Smooth muscle cell (in vitro differentiated cells): Measurements from ENCODE around the gene UMAD1. TPM values are rescaled to one million over a fixed set of nuclear protein-coding genes. Genes with fewer than 3 reads are reported as not detected.

Experiments
- DNase-seq: peaks from one replicate; lab custom pipeline; 2025; ENCODE audit not compliant: unreplicated experiment; lab: John Stamatoyannopoulos, UW
- H2AFZ ChIP-seq: fragments of 200-600 bp; sonication (generic); 2 replicates; pipeline ENCODE4 v1.6.0; 2016; ENCODE audit warnings: antibody characterized with exemption, low read depth, mild to moderate bottlenecking
- H3F3A ChIP-seq: fragments of 200-600 bp; sonication (generic); 2 replicates; pipeline ENCODE4 v1.6.0; 2017; ENCODE audit warnings: antibody characterized with exemption, low read depth
- H3K27ac ChIP-seq: fragments of 200-600 bp; sonication (generic); 2 replicates; pipeline ENCODE4 v1.5.1; 2016; ENCODE audit warnings: low read depth, mild to moderate bottlenecking
- H3K27me3 ChIP-seq: fragments of 200-600 bp; sonication (generic); 2 replicates; pipeline ENCODE4 v1.6.1; 2016; ENCODE audit warnings: low read depth, mild to moderate bottlenecking
- H3K36me3 ChIP-seq: fragments of 200-600 bp; sonication (generic); 2 replicates; pipeline ENCODE4 v1.5.1; 2016; ENCODE audit warnings: low read depth
- H3K4me1 ChIP-seq: fragments of 200-600 bp; sonication (generic); 2 replicates; pipeline ENCODE4 v1.5.1; 2016; ENCODE audit warnings: low read depth
- H3K4me2 ChIP-seq: fragments of 200-600 bp; sonication (generic); 2 replicates; pipeline ENCODE4 v1.6.0; 2016; ENCODE audit warnings: mild to moderate bottlenecking
- H3K4me3 ChIP-seq: fragments of 200-600 bp; sonication (generic); 2 replicates; pipeline ENCODE4 v1.5.1; 2016; ENCODE audit warnings: mild to moderate bottlenecking
- H3K79me2 ChIP-seq: fragments of 200-600 bp; sonication (generic); 2 replicates; pipeline ENCODE4 v1.6.0; 2016; ENCODE audit warnings: low read depth, mild to moderate bottlenecking
- H3K9ac ChIP-seq: fragments of 200-600 bp; sonication (generic); 2 replicates; pipeline ENCODE4 v1.6.0; 2016; ENCODE audit warnings: low read depth
- H3K9me3 ChIP-seq: fragments of 200-600 bp; sonication (generic); replicated peaks from 2 replicates; pipeline ENCODE4 v1.5.1; 2016; ENCODE audit warnings: low read depth
- H4K20me1 ChIP-seq: fragments of 200-600 bp; sonication (generic); 2 replicates; pipeline ENCODE4 v1.6.0; 2016; ENCODE audit warnings: low read depth
- WGBS: methylation state at CpG from one replicate; pipeline ENCODE4 v1.1.7; 2016; ENCODE audit warnings: low lambda C conversion rate; 5-methylcytosine and 5-hydroxymethylcytosine counted together
- polyA plus RNA-seq: library from polyadenylated mRNA; unstranded; fragments of >200 nt; fragmentation: Nextera tagmentation; extraction: Ambion mirVana; gene quantifications from 2 replicates; pipeline ENCODE4 v1.2.1, GENCODE V29; 2016
- total RNA-seq: library from RNA; depleted of rRNA; stranded (reverse); fragments of >200 nt; gene quantifications from 2 replicates; pipeline ENCODE4 v1.2.3, GENCODE V29; 2014
- TF ChIP-seq, protein P1 (sequence below): fragments of 200-600 bp; sonication (generic); IDR thresholded peaks from 2 replicates; pipeline ENCODE4 v1.5.1; 2017; ENCODE audit warnings: borderline replicate concordance, mild to moderate bottlenecking, antibody characterized with exemption; ENCODE audit not compliant: insufficient read depth, poor library complexity, severe bottlenecking

The UMAD1 gene
- total and polyA plus RNA-seq, 2 experiments from 2014 or later = 13.7 to 24.3 TPM

DNA sequence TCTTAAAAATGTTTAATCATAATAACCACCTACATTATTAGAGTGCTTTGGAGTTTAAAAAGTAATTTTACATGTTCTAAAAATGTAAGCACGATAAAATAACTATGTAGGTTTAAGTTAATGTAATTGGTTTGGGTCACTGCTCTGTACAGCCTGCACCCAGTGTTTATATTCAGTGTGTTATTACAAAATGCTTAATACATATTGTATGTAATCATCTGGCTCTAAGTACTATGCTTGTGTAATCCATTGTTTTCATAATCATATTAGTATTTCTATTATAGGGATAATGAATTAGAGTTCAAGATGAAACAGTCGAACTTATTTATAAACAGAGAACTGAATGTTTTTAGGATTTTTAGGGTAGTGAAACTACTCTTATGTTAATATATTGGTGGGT, 64.8 kb downstream of the UMAD1 start:
- Histone ChIP-seq H3K4me3 (no peak overlapping the region), H3K4me1 (peaks cover 56% of the 10 kb centered on the region), H3K9ac (no peak overlapping the region), H3K27me3 (no peaks in the 10 kb centered on the region), H3K79me2 (peaks cover 8% of the 10 kb centered on the region), H4K20me1 (no peaks in the 10 kb centered on the region), H3K9me3 (no peaks in the 10 kb centered on the region), H3K36me3 (no peaks in the 10 kb centered on the region), H3K4me2 (peak overlapping the region; percentile 82), H3F3A (peaks cover 26% of the 10 kb centered on the region), H2AFZ (no peak overlapping the region), H3K27ac (peak overlapping the region; percentile 99)
- TF ChIP-seq, protein P1, sequence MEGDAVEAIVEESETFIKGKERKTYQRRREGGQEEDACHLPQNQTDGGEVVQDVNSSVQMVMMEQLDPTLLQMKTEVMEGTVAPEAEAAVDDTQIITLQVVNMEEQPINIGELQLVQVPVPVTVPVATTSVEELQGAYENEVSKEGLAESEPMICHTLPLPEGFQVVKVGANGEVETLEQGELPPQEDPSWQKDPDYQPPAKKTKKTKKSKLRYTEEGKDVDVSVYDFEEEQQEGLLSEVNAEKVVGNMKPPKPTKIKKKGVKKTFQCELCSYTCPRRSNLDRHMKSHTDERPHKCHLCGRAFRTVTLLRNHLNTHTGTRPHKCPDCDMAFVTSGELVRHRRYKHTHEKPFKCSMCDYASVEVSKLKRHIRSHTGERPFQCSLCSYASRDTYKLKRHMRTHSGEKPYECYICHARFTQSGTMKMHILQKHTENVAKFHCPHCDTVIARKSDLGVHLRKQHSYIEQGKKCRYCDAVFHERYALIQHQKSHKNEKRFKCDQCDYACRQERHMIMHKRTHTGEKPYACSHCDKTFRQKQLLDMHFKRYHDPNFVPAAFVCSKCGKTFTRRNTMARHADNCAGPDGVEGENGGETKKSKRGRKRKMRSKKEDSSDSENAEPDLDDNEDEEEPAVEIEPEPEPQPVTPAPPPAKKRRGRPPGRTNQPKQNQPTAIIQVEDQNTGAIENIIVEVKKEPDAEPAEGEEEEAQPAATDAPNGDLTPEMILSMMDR = no peak
- WGBS = 91% methylated on average over 2 of the region's 2 CpGs
- DNase-seq = no peak

DNA sequence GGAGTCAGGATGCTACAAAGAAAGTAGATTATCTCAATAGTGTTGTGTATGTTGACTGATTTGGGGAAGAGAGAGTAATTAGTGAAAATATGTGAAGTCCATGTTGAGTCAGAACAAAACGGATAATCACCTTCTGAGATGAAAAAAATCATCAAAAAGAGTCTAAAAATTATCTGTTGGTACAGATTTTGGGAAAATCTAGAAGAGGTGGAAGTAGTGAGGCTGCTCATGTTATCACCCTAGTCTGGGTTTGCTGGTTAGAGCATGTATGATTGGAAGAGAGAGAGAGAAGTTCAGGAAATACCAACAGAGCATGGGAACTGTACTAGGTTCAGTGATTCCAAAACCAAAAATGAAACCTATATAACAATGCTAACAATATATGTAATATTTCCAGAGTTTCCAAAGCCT, 65.6 kb downstream of the UMAD1 start:
- 23% methylated on average over 1 of the region's 1 CpG for WGBS
- H3K9me3 ChIP-seq = no peaks in the 10 kb centered on the region
- peaks cover 26% of the 10 kb centered on the region for H3F3A ChIP-seq
- H3K27me3 ChIP-seq = no peaks in the 10 kb centered on the region
- no peak for DNase-seq
- H3K79me2 ChIP-seq = peaks cover 6% of the 10 kb centered on the region
- H3K4me2 ChIP-seq = peak overlapping the region; percentile 82
- peak overlapping the region; percentile 83 for H3K9ac ChIP-seq
- no peaks in the 10 kb centered on the region for H4K20me1 ChIP-seq
- H2AFZ ChIP-seq = no peak overlapping the region
- no peak overlapping the region for H3K4me3 ChIP-seq
- no peaks in the 10 kb centered on the region for H3K36me3 ChIP-seq
- peaks cover 56% of the 10 kb centered on the region for H3K4me1 ChIP-seq
- H3K27ac ChIP-seq = peak overlapping the region; percentile 99
- TF ChIP-seq, protein P1 = no peak

DNA sequence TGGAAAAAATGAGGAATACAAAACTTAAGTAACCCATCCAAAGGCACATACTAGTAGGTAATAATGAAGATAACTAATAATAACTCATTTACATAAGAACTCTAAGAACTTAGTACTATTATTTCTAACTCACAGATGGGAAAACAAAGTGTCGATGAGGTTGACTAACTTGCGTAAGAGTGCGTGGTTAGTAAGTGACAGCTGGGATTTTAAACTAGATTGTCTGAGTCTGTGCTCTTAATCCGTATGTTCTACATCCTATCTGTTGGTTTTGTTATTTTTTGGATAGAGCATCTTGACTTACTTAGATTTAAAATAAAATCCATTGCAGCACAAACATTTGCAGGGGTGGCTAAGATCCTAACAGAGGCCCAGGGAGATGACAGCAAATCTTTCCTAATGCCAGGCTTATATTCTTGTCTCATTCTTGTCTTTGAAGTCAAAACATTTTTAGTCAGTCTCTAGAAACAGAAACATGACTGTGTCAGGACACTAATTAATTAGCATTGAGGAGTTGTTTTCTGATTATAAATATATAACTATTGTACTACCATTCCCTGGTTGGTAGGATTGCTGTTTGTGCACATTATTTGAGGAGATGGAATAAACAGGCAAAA, 66.1 kb downstream of the UMAD1 start:
- H3K4me2 ChIP-seq = peak overlapping the region; percentile 82
- no peak for DNase-seq
- H3K27me3 ChIP-seq = no peaks in the 10 kb centered on the region
- H4K20me1 ChIP-seq = no peaks in the 10 kb centered on the region
- peaks cover 23% of the 10 kb centered on the region for H3F3A ChIP-seq
- peak overlapping the region; percentile 56 for H2AFZ ChIP-seq
- H3K9me3 ChIP-seq = no peaks in the 10 kb centered on the region
- H3K4me3 ChIP-seq = peak overlapping the region; percentile 23
- peaks cover 53% of the 10 kb centered on the region for H3K4me1 ChIP-seq
- peaks cover 6% of the 10 kb centered on the region for H3K79me2 ChIP-seq
- no peaks in the 10 kb centered on the region for H3K36me3 ChIP-seq
- whole genome bisulfite sequencing = 10% methylated on average over 4 of the region's 4 CpGs
- peak overlapping the region; percentile 99 for H3K27ac ChIP-seq
- TF ChIP-seq, protein P1 = no peak
- peak overlapping the region; percentile 83 for H3K9ac ChIP-seq

DNA sequence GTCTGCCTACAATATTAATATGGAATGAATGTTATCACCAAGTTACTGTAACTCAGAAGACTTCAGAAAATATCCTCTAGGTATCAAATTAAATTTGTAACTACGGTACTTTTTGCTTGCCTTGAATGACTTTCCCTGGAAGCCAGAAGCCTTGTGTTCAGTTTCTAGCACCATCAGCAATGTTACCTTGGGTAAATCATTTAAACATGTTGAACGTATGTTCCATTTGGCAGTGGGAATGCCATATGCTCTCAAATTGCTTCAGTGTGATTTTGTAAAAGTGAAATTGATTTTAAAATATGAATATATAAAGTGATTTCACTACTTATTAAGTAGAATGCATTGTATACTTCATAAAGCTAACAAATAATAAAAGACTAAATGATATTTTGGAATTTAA, 66.7 kb downstream of the UMAD1 start:
- Histone ChIP-seq H4K20me1 (no peaks in the 10 kb centered on the region), H3F3A (peaks cover 20% of the 10 kb centered on the region), H3K4me2 (peak overlapping the region; percentile 82), H3K36me3 (no peaks in the 10 kb centered on the region), H3K9ac (peak overlapping the region; percentile 83), H3K27me3 (no peaks in the 10 kb centered on the region), H3K79me2 (peaks cover 6% of the 10 kb centered on the region), H3K27ac (peak overlapping the region; percentile 99), H3K4me1 (peaks cover 49% of the 10 kb centered on the region), H3K4me3 (peak overlapping the region; percentile 23), H2AFZ (peak overlapping the region; percentile 56), H3K9me3 (no peaks in the 10 kb centered on the region)
- 29% methylated on average over 2 of the region's 2 CpGs for WGBS
- TF ChIP-seq, protein P1 = no peak
- no peak for DNase-seq
